Spleen (tissue), 11 donors: ENCODE measurements around the gene UBE3B. TPM values are rescaled to one million over a fixed set of nuclear protein-coding genes. Genes with fewer than 3 reads are reported as not detected.

Source experiments
- DNase-seq: peaks from one replicate; pipeline ENCODE4 v3.0.0-alpha.2; 2020
- H3K27ac ChIP-seq, 8 donors: fragments of 200-600 bp; sonication (generic) in 7 of 8; 1 replicate in 4 of 8; 2 replicates in 4 of 8; pipeline versions ENCODE4 v1.5.0 to v1.8.0; 2016 to 2021; ENCODE audit warnings: inconsistent platforms in 4 of 8, mild to moderate bottlenecking in 4 of 8, moderate library complexity in 1 of 8
- H3K27me3 ChIP-seq, 7 donors: fragments of 200-600 bp; sonication (generic) in 6 of 7; replicated peaks in 1 of 7; 1 replicate in 4 of 7; 2 replicates in 3 of 7; pipeline versions ENCODE4 v1.5.0 to v1.8.0; 2016 to 2021; ENCODE audit warnings: inconsistent platforms in 3 of 7, mild to moderate bottlenecking in 1 of 7
- H3K36me3 ChIP-seq, 6 donors: fragments of 200-600 bp; sonication (generic) in 5 of 6; 1 replicate in 4 of 6; 2 replicates in 2 of 6; pipeline versions ENCODE4 v1.5.0 to v1.8.0; 2016 to 2021; ENCODE audit warnings: inconsistent platforms in 2 of 6
- H3K4me1 ChIP-seq, 6 donors: fragments of 200-600 bp; sonication (generic) in 5 of 6; 1 replicate in 3 of 6; 2 replicates in 3 of 6; pipeline versions ENCODE4 v1.5.0 to v1.8.0; 2016 to 2021; ENCODE audit warnings: inconsistent platforms in 3 of 6
- H3K4me3 ChIP-seq, 8 donors: fragments of 200-600 bp; sonication (generic) in 7 of 8; 1 replicate in 4 of 8; 2 replicates in 4 of 8; pipeline versions ENCODE4 v1.5.0 to v1.8.0; 2016 to 2021; ENCODE audit warnings: inconsistent platforms in 4 of 8, mild to moderate bottlenecking in 4 of 8, moderate library complexity in 2 of 8
- H3K9me3 ChIP-seq, 8 donors: fragments of 200-600 bp; sonication (generic) in 7 of 8; 1 replicate in 4 of 8; 2 replicates in 4 of 8; pipeline versions ENCODE4 v1.5.0 to v1.8.0; 2016 to 2021; ENCODE audit warnings: inconsistent platforms in 4 of 8
- CTCF ChIP-seq, 11 experiments: fragments of 200-600 bp in 7 of 11; fragments of 450-650 bp in 4 of 11; sonication (generic) in 4 of 11; IDR thresholded peaks in 8 of 11; conservative IDR thresholded peaks in 3 of 11; 1 replicate in 7 of 11; 2 replicates in 4 of 11; pipeline versions ENCODE4 v1.4.0 to v1.8.0; 2016 to 2021; ENCODE audit warnings: antibody characterized with exemption in 11 of 11, inconsistent platforms in 4 of 11, mild to moderate bottlenecking in 1 of 11
- POLR2A ChIP-seq, 3 donors: fragments of 450-650 bp; IDR thresholded peaks; one replicate each; pipeline ENCODE4 v1.5.1; 2017; ENCODE audit warnings: antibody characterized with exemption in 3 of 3, mild to moderate bottlenecking in 1 of 3
- POLR2AphosphoS5 ChIP-seq, 3 donors: sonication (generic); formaldehyde crosslinking; IDR thresholded peaks; one replicate each; pipeline ENCODE4 v1.5.1; 2017; ENCODE audit warnings: antibody characterized with exemption in 3 of 3
- WGBS, 5 donors: extraction: QIAGEN DNeasy Blood & Tissue Kit in 3 of 5; methylation state at CpG; one replicate each; pipeline versions ENCODE4 v1.1.5 to v1.1.7; 2013 to 2018; 5-methylcytosine and 5-hydroxymethylcytosine counted together
- intact Hi-C: fragments of 100-400 bp; cut with DNase I; formaldehyde crosslinking; loops from one replicate; pipeline ENCODE4 v1.15.0; 2023; ENCODE audit warnings: low total_unique reads
- polyA plus RNA-seq, 3 donors: library from polyadenylated mRNA; stranded (reverse); fragments of 200-250 nt; gene quantifications; one replicate each; pipeline ENCODE4 v1.2.1, GENCODE V29; 2013
- total RNA-seq, 7 donors: library from RNA; depleted of rRNA in 3 of 7; stranded (reverse); fragments of >200 nt in 3 of 7; fragmentation: NEBNext Ultra II Directional in 4 of 7; extraction: Animal tissue kit (Norgen Biotek cat#: 25700) in 4 of 7; gene quantifications; one replicate each; pipeline versions ENCODE4 v1.1.0 to v1.2.1, GENCODE V29; 2016 to 2021
- donor health status: healthy with polysubstance abuse.
- donor health status: DM: no; HTN: no; CAD: no; lungs with moderate emphysema.
- donor health status: DM: no; HTN: no; CAD: no.
- donor health status: Bipolar disorder and iron deficiency.
- donor health status: healthy.
- donor health status: DM: no; HTN: no; CAD: no.
- donor health status: DM: yes; HTN: yes; CAD: no.

UBE3B gene
- total and polyA plus RNA-seq, 10 donors, result 5.7 to 63.1 (median 42.3) TPM

GRCh38 chr12:109561711-109562030, 84.2 kb downstream of the UBE3B start:
- H3K27ac ChIP-seq, result no peak overlapping the region
- intact Hi-C loops, result no loop called here
- 94 to 98% (median 97%) methylated on average over 4 to 10 of the region's 10 CpGs for WGBS, 5 donors
- no peak for DNase-seq
- peaks cover 0 to 4% (median 0%) of the 10 kb centered on the region in 6 donors for H3K4me1 ChIP-seq
- peaks cover 0 to 13% (median 11%) of the 10 kb centered on the region in 8 donors for H3K9me3 ChIP-seq
- TF ChIP-seq POLR2AphosphoS5 (IDR thresholded peaks at IDR 0.05), result no peak
- TF ChIP-seq CTCF (IDR thresholded peaks at IDR 0.05 in 8 of 11, conservative IDR thresholded peaks at IDR 0.05 in 3 of 11), result no peak
- no peak for TF ChIP-seq POLR2A (IDR thresholded peaks at IDR 0.05)
- H3K27me3 ChIP-seq, result no peaks in the 10 kb centered on the region
- H3K36me3 ChIP-seq, result peaks cover 0 to 73% (median 37%) of the 10 kb centered on the region in 6 donors
- no peak overlapping the region for H3K4me3 ChIP-seq

- Histone ChIP-seq H3K4me3 (no peak overlapping the region), H3K4me1 (no peaks in the 10 kb centered on the region), H3K9me3 (peaks cover 0 to 13% (median 11%) of the 10 kb centered on the region in 8 donors), H3K36me3 (peaks cover 0 to 76% (median 48%) of the 10 kb centered on the region in 6 donors), H3K27me3 (no peaks in the 10 kb centered on the region), H3K27ac (no peak overlapping the region)
- TF ChIP-seq CTCF (IDR thresholded peaks at IDR 0.05 in 8 of 11, conservative IDR thresholded peaks at IDR 0.05 in 3 of 11) (no peak), POLR2A (IDR thresholded peaks at IDR 0.05) (no peak), POLR2AphosphoS5 (IDR thresholded peaks at IDR 0.05) (no peak)
- DNase-seq, result no peak
- 93 to 100% (median 96%) methylated on average over 3 to 4 of the region's 4 CpGs for WGBS, 5 donors
- intact Hi-C loops, result no loop called here
Measured at GRCh38 chr12:109562871-109563270, 85.4 kb downstream of the UBE3B start.

GRCh38 chr12:109563291-109564284, 86.2 kb downstream of the UBE3B start:
- TF ChIP-seq POLR2A (IDR thresholded peaks at IDR 0.05) (no peak), POLR2AphosphoS5 (IDR thresholded peaks at IDR 0.05) (no peak)
- intact Hi-C loops, result no loop called here
- Histone ChIP-seq H3K4me1 (no peaks in the 10 kb centered on the region), H3K27me3 (no peaks in the 10 kb centered on the region), H3K36me3 (peaks cover 0 to 82% (median 53%) of the 10 kb centered on the region in 6 donors), H3K9me3 (peaks cover 0 to 13% (median 11%) of the 10 kb centered on the region in 8 donors), H3K4me3 (no peak overlapping the region), H3K27ac (no peak overlapping the region)
- WGBS, 5 donors, result 88 to 95% (median 92%) methylated on average over 20 to 30 of the region's 30 CpGs
- DNase-seq, result no peak

- peaks cover 0 to 93% (median 56%) of the 10 kb centered on the region in 6 donors for H3K36me3 ChIP-seq
- DNase-seq, result no peak
- TF ChIP-seq POLR2AphosphoS5 (IDR thresholded peaks at IDR 0.05) (peak in 1 of 3 donors; percentile 17), POLR2A (IDR thresholded peaks at IDR 0.05) (no peak)
Measured at GRCh38 chr12:109566424-109566823, 89.0 kb downstream of the UBE3B start.

GRCh38 chr12:109567296-109567695, 89.9 kb downstream of the UBE3B start:
- DNase-seq, result no peak
- intact Hi-C loops, result no loop called here
- Histone ChIP-seq H3K27me3 (no peaks in the 10 kb centered on the region), H3K4me3 (no peak overlapping the region), H3K9me3 (peaks cover 0 to 8% (median 6%) of the 10 kb centered on the region in 8 donors), H3K27ac (no peak overlapping the region), H3K4me1 (peaks cover 0 to 11% (median under 1%) of the 10 kb centered on the region in 6 donors), H3K36me3 (peaks cover 0 to 84% (median 52%) of the 10 kb centered on the region in 6 donors)
- WGBS, 5 donors, result 91 to 94% (median 92%) methylated on average over 9 to 10 of the region's 10 CpGs
- TF ChIP-seq POLR2A (IDR thresholded peaks at IDR 0.05) (no peak), POLR2AphosphoS5 (IDR thresholded peaks at IDR 0.05) (no peak), CTCF (IDR thresholded peaks at IDR 0.05 in 8 of 11, conservative IDR thresholded peaks at IDR 0.05 in 3 of 11) (no peak)

More at GRCh38 chr12:109566424-109566823, 89.0 kb downstream of the UBE3B start:
- Histone ChIP-seq H3K4me1 (peaks cover 0 to 3% (median 0%) of the 10 kb centered on the region in 6 donors), H3K27ac (no peak overlapping the region), H3K27me3 (no peaks in the 10 kb centered on the region), H3K4me3 (no peak overlapping the region), H3K9me3 (peaks cover 0 to 13% (median 11%) of the 10 kb centered on the region in 8 donors)
- 93 to 96% (median 94%) methylated on average over 8 of the region's 8 CpGs for WGBS, 5 donors
- intact Hi-C loops, result no loop called here
